GM18526 (cell line): ENCODE results near the gene ACOXL.

Experiments used
- POLR2A ChIP-seq: IDR thresholded peaks from 3 replicates; pipeline ENCODE4 v1.6.1; 2011; ENCODE audit not compliant: insufficient read length; ENCODE audit errors: extremely low read depth

ACOXL gene

GRCh38 chr2:110732422-110733413, at the start of gene ACOXL:
TSS of gene ACOXL (plus strand) at chr2:110732573. CDS start at chr2:110768390, 35,817 bp downstream.
- TF ChIP-seq POLR2A, result no peak

DNA sequence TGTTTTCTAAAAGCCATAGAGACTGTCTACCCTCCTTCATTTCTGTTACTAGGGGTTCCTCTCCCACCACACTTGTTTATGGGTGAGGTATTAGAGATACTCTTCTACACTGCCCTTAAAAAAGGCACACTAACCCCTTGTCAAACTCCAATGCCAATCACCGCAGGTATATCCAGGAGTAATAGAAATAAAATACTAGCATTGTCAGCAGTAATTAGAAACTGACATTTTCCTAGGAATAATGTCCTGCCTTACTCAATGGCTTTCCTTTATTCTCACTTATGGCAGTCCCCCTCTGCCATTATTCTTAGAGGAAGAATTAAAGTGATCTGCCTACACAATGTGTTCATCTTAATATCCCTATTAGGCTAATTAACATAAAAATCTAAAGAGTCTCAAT, 49.5 kb upstream of the ACOXL start:
- no peak for TF ChIP-seq POLR2A

GRCh38 chr2:110688594-110689091, 43.7 kb upstream of the ACOXL start:
- TF ChIP-seq POLR2A, result no peak

GRCh38 chr2:110690083-110690965, 42.0 kb upstream of the ACOXL start:
- no peak for TF ChIP-seq POLR2A

- TF ChIP-seq POLR2A, result no peak
Measured at GRCh38 chr2:110691612-110692258, 40.6 kb upstream of the ACOXL start.

DNA sequence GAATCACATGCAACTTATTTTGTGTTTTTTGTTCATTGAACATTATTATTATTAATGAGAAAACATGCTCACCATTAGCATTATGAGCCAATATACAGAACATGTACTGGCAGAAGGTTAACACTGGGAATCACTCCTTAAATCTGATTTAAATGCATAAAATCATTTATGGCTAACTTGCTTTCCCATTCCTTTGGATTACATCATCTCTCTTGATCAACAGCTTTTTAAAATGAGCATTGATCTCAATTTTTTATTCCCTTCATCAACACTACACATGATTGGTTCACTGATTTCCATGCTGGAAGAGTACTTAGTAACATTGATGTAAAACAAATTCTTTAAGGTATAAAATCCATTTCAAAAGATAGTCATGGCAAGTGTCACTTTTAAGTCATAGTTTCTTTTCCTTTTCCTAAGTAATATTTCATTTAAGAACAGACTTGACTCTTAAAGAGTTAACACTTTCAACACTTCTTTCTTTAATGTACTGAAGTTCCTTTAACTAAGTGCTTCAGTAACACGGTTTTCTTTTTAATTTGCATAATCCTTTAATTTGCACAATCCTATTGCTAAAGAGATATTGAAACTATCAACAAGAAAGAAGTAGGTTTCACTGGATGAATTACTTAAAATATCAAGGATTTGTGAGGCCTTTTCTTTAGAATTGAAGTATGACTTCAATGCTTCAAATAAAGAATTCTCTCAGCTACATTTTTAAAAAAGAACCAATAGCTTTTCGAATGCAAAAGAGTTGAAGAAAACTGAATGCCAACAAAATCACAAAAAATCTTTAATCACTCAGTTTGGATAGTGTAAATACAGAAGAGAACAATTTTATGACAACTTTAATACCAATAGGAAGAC, 29.6 kb upstream of the ACOXL start:
- TF ChIP-seq POLR2A, result no peak

DNA sequence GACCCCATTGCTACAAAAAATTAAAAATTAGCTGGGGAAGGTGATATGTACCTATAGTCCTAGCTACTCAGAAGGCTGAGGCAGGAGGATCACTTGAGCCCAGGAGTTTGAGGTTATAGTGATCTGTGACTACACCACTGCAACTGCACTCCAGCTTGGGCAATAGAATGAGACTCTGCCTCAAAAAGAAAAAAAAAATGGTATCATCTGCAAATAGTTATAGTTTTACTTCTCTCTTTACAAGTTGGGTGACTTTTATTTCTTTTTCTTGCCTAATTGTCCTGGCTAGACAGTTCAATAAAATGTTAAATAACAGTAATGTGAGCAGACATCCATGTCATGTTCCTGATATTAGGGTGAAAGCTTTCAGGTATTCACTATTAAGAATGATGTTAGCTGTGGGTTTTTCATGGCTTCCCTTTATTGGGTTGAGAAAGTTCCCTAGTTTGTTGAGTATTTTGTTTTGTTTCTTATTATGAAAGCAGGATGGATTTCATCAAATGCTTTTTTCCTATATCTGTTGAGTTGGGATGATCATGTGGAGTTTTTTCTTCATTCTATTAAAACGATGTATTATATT, 24.9 kb upstream of the ACOXL start:
- no peak for TF ChIP-seq POLR2A

DNA sequence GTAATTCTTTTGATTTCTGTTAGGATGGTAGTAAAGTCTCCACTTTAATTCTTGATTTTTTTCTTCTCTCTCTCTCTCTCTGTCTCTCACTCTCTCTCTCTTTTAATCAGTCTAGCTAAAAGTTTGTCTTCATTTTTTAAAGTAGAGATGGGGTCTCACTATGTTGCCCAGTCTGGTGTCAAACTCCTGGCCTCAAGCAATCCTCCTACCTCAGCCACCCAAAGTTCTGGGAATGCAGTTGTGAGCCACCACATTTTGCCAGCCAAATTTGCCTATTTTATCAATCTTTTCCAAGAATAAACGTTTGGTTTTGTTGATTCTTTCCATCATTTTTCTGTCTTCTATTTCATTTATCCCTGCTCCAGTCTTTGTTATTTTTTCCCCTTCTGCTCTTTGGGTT, 23.9 kb upstream of the ACOXL start:
- no peak for TF ChIP-seq POLR2A

GRCh38 chr2:110712737-110713136, 19.6 kb upstream of the ACOXL start:
- TF ChIP-seq POLR2A, result no peak

GRCh38 chr2:110713513-110714362, 18.6 kb upstream of the ACOXL start:
- TF ChIP-seq POLR2A, result no peak

GRCh38 chr2:110714452-110715224, 17.7 kb upstream of the ACOXL start:
- no peak for TF ChIP-seq POLR2A

DNA sequence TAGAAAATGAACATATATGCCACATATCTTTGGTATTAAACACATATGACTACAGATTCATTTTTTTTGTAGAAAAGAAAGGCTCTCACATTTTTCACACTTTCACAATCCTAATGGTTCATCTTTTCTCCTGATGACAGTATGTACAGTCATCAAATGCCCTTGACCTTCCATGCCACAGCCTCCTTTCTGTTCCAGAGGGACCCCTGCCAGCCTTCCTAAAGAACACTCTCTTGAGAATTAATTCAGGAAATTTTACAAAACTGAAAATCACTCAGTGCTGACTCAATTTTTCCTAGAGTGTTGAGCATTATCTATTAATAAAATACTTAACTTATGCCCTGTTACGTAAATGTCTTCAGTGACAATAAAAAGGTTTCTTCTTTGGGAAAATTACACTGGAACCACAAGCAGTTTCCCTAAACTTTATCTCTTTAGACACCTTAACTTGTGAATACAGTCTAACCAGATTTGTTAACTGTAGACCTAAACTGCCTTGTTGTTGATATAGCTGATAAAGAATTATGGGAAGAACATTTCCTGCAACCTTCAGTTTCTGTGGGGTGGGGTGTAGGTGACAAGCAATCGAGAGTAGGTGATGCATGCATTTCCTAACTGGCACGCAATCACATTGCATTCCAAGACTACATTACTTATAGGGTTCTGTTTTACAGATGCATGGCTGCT, 15.3 kb upstream of the ACOXL start:
- TF ChIP-seq POLR2A, result no peak

- TF ChIP-seq POLR2A, result no peak
Measured at GRCh38 chr2:110717734-110718133, 14.6 kb upstream of the ACOXL start.
